GM23338 (cell line): Measurements from ENCODE around the gene ZNF277.

Source experiments
- EZH2 ChIP-seq: fragments of 200-600 bp; sonication (generic); IDR thresholded peaks from one replicate; pipeline ENCODE4 v1.8.0; 2017; ENCODE audit warnings: antibody characterized with exemption, mild to moderate bottlenecking, low read depth; ENCODE audit not compliant: unreplicated experiment
- STAT1 ChIP-seq: IDR thresholded peaks from one replicate; pipeline ENCODE4 v1.6.1; 2016; ENCODE audit warnings: antibody characterized with exemption; ENCODE audit not compliant: unreplicated experiment
- ZNF114 ChIP-seq: fragments of 250-450 bp; sonication (Bioruptor Pico); IDR thresholded peaks from 2 replicates; pipeline ENCODE4 v1.5.0; 2020; ENCODE audit warnings: mild to moderate bottlenecking, moderate library complexity
- TF ChIP-seq, protein P1 (sequence below), 2 experiments: fragments of 200-600 bp in 1 of 2; sonication (generic) in 1 of 2; conservative IDR thresholded peaks; 2 replicates each; pipeline versions ENCODE4 v1.5.1 to v1.6.1; 2016 to 2017; ENCODE audit warnings: antibody characterized with exemption in 2 of 2, low read depth in 2 of 2, mild to moderate bottlenecking in 2 of 2, moderate library complexity in 1 of 2

DNA sequence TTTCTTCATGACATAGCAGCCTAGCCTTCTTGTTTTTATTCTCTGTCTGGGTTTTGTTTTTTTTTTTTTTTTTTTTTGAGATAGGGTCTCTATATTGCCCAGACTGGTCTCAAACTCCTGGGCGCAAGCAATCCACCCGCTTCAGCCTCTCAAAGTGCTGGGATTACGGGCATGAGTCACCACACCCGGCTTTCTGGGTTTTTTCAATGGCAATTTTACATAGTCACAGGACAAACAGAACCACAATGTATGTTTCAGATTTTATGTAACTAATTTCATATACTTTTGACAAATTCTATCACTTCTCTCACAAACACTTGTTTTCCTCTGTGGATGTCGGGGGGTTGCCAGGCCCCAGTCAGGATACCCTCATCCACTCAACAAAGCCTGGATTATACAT is 16.8 kb upstream of the ZNF277 start:
- TF ChIP-seq, protein P1, sequence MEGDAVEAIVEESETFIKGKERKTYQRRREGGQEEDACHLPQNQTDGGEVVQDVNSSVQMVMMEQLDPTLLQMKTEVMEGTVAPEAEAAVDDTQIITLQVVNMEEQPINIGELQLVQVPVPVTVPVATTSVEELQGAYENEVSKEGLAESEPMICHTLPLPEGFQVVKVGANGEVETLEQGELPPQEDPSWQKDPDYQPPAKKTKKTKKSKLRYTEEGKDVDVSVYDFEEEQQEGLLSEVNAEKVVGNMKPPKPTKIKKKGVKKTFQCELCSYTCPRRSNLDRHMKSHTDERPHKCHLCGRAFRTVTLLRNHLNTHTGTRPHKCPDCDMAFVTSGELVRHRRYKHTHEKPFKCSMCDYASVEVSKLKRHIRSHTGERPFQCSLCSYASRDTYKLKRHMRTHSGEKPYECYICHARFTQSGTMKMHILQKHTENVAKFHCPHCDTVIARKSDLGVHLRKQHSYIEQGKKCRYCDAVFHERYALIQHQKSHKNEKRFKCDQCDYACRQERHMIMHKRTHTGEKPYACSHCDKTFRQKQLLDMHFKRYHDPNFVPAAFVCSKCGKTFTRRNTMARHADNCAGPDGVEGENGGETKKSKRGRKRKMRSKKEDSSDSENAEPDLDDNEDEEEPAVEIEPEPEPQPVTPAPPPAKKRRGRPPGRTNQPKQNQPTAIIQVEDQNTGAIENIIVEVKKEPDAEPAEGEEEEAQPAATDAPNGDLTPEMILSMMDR (conservative IDR thresholded peaks at IDR 0.05; ENCODE audit: low read depth in 2 of 2) = no peak
- TF ChIP-seq STAT1 (no peak), EZH2 (no peak), ZNF114 (no peak)
